ENCODE results near the gene SYT13.

SYT13 gene

DNA sequence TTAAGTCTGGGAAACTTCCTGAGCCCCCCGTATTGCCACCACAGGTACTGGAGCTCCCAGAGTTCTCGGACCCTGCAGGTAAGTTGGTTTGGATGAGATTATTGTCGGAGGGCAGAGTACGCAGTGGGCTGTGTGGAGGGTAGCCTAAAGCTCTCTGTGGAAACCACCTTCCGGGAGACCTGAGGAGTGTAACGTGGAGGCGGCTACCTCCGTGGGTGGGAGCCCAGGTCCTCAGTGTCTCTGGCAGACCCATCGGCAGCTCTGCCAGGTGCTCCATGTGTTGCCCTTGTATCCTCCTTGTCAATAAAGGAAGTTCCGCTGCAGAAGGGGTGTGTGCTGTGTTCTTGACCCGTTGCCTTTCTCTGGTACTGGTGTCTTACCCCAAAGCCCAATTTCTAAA is 61.4 kb downstream of the SYT13 start:
- DNase-seq (ENCODE audit: low read depth in 2 of 3, low spot score in 1 of 3) = no peak

- DNase-seq (ENCODE audit: low read depth in 2 of 3, low spot score in 1 of 3) = no peak
These were observed 62.6 kb downstream of the SYT13 start for GRCh38 chr11:45223496-45223895.

GRCh38 chr11:45219411-45219810 is 66.7 kb downstream of the SYT13 start:
- no peak for DNase-seq (ENCODE audit: low read depth in 2 of 3, low spot score in 1 of 3)

- no peak for DNase-seq (ENCODE audit: low read depth in 2 of 3, low spot score in 1 of 3)
These were observed 67.4 kb downstream of the SYT13 start for GRCh38 chr11:45218705-45219104.

GRCh38 chr11:45217991-45218390 is 68.2 kb downstream of the SYT13 start:
- DNase-seq (ENCODE audit: low read depth in 2 of 3, low spot score in 1 of 3) = no peak

GRCh38 chr11:45216901-45217300 is 69.2 kb downstream of the SYT13 start:
- DNase-seq (ENCODE audit: low read depth in 2 of 3, low spot score in 1 of 3) = no peak

DNA sequence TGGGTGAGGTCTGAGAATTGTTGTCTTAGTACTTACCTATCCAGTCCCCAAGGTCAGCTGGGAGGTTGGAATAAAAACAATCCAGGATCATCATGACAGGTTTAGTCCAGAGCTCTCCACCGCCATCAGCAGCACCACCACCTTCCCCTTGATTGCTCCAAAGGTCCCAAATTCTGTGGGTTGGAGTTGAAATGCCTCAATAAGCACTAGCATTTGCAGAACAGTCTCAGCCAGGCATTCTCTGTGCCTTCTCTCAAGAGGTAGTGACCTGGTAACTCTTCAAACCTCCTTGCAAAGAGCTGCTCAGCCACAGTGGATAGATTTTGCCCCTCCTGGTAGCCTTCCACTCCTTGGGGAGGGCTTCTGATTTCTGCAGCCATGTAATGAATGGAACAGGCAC is 70.1 kb downstream of the SYT13 start:
- DNase-seq (ENCODE audit: low read depth in 2 of 3, low spot score in 1 of 3) = no peak

DNA sequence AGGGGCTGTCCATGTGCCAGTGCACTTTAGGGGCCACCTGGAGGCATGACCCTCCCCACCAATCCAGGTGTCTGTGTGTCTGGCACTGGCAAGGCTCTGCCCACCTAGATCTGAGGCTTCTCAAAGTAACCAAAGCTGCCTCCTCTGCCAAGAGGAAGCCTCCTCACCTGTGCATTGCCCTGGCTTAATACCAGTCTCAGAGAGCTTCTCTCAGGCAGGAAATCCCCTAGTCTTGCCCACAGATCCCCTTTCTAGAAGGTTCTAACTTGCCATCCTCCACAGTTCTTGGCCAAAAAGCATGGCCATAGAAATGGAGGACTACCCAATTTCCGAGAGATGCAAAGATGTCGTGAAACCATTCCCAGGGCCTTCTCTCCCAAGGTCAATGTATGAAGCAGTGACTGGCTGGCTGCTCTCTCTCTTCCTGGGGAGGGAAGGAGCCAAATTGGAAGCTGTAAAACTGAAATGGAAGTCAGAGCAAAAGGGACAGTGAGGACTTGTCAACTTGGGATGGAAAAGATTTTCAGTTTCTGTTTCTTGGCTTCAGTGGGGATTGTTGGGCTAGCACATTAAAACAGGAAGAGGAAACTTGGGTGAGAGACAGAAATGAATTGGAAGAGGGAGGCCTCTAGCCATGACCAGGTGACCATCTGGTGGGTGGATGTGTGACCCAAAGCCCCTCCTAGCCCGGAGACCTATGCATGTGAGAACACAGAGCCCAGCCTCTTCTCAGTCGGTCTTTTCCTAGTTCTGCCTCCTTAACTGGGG is 70.9 kb downstream of the SYT13 start:
- no peak for DNase-seq (ENCODE audit: low read depth in 2 of 3, low spot score in 1 of 3)

DNA sequence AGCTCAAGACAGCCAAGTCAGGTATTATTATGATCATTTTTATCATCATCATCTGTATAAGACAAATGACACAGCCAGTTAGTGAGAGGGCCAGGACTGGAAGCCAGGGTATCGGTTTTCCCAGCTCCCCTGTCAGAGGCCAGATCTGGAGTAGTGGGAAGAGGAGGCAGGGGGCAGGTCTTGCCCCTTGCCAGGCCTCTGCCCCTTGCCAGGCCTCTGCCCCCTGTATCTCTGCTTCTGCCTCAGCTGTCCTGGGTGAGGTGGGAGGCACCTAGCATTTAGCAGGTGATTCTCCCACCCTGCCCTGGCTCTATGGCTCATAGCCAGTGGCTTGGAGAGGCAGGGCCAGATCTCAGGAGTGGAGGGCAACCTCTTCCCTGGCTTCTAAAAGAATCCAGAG is 72.4 kb downstream of the SYT13 start:
- no peak for DNase-seq (ENCODE audit: low read depth in 2 of 3, low spot score in 1 of 3)

- DNase-seq (ENCODE audit: low read depth in 2 of 3, low spot score in 1 of 3) = no peak
These were observed 72.8 kb downstream of the SYT13 start for GRCh38 chr11:45213316-45213665.

GRCh38 chr11:45212566-45213315 is 73.4 kb downstream of the SYT13 start:
- no peak for DNase-seq (ENCODE audit: low read depth in 2 of 3, low spot score in 1 of 3)

DNA sequence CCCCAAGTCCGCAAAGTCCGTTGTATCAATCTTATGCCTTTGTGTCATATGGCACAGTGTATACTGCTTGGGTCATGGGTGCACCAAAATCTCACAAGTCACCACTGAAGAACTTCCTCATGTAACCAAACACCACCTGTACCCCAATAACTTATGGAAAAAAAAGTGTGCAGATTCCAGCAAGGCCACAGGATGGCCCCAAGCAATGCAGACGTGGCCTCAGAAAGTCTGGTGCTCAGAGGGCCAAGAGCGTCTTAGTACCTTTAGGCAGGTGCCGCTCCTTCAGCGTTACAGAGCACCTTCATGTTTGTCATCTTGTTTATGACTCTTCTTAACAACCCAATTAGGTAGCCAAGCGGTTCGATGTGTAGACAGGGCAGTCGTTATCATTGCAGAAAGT is 74.4 kb downstream of the SYT13 start:
- no peak for DNase-seq (ENCODE audit: low read depth in 2 of 3, low spot score in 1 of 3)

DNA sequence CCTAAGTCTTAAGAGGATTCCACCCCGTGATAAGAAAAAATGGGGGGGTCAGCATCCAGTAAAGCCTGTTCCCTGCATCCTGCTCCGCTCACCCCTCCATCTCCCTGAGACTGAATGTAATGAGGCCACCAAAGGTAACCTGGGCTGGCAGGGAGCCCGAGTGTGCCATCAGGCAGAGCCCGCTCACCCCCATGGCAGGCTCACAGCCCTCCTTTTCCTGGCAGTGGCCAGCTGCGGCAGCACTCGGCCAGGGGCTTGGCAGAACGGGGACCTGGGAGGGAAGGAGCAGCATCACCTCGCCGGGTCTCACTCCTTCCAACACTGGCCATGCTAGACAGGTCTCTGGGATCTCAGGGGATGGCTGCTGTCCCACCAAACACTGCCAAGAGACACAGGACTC is 75.3 kb downstream of the SYT13 start:
- no peak for DNase-seq (ENCODE audit: low read depth in 2 of 3, low spot score in 1 of 3)

DNA sequence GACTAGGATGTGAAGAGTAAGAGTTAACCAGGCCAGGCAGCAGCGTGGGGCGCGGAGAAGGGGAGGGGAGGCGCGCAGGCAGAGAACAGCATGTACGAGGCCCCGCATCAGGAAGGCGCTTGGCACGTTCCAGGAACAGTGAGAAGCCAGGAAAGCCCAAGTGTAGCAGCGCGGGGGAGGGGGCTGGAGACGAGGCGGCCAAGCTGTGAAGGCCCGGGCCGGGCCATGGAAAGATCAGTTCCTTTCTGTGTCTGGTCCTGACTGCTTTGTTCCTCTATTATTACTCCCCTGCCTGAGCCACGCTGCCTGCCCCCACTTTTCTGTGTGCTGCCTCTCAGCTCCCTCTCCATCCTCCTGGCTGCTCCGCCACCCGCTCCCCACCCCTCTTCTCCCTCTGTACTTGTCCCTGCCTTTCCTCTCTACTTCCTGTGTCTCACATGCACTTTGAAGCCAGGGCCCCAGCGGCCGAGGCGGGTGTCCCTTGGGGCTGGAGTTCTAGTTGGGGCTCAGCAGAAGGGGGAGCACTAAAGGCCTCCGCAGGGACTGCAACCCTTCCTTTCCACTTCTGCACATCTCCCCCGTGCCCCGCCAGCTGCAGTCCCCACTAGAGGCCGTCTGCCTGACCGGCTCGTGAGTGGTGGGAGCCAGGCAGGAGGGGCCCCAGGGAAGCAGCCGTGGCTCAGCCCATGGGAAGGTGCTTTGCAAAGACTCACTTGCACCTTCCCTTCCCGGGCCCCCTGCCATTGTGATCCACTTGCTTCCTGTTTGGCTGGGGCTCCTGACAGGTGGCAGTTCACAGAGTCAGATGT is 76.0 kb downstream of the SYT13 start:
- no peak for DNase-seq (ENCODE audit: low read depth in 2 of 3, low spot score in 1 of 3)

DNA sequence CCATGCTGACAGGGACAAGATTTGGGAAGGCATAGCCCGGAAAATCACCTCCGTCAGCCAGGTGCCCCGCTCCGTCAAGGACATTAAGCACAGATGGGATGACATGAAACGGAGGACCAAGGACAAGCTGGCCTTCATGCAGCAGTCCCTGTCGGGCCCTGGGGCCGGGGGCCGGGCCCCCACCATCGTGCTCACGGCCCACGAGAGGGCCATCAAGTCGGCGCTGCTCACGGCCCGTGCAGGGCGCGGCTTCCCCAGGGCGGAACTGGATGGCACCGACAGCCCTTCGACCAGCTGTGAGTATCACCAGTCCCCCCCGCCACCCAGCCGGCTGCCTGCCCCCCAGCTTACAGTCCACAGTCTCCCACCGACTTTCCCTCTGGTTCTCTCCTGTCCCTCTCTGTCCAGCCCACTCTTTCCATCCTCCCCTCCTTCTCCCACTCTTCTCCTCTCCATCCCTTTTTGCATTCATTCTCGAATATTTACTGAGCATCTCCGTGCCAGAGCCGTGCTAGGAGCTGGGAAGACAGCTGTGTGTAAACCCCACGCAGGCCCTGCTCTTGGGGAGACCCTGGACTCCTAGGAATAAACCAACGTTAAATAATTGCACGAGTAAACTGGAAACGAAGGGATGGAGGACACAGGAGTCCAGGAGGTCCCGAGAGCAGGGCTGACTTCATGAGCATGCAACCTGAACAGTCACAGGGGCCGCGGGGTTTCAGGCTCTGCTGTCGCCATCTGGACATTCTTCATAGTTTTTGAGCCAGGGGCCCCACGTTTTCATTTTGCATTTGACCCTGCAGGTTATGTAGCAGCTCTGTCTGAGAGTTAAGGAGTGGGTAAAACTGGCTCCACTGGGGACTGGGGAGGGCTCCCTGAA is 76.9 kb downstream of the SYT13 start:
- DNase-seq (ENCODE audit: low read depth in 2 of 3, low spot score in 1 of 3) = no peak

- DNase-seq (ENCODE audit: low read depth in 2 of 3, low spot score in 1 of 3) = no peak
These were observed 78.0 kb downstream of the SYT13 start for GRCh38 chr11:45208135-45208534.

DNA sequence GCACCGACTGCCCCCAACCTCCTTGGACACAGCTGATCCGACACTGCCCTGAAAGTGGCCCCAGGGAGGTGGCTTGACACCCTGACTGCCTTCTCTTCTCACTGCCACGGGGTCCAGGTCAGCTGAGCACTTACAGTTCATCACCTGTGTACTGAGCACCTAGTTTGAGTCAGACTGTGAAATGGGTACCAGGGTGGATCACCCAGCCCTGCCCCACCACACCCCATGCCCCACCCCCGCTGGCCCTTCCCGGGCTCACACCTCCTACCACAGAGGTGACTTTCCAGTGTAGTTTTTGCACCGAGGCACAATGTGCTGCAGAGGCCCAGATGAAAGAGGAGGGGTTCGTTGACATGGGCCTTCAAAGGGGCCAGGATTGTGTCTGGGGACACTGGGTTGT is 80.2 kb downstream of the SYT13 start:
- DNase-seq (ENCODE audit: low read depth in 2 of 3, low spot score in 1 of 3) = no peak

DNA sequence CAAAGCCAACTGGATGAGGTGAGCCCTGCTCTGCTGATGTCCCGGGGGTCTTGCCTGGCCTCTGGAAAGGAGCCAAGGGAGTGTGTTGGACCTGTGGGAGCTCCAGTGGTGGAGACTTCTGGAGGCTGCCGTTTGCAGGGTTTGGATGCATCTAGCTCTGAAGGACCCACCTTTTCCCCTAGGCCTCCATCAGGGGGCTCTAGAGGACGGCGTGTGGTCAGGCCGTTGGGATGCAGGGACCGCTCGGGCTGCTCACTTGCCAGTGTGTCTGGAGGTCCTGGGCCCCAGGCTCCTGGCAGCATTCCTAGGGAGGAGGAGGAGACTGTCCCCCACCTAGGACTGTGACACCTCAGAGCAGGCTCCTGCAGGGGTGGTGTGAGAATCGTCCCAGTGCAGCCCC is 81.4 kb downstream of the SYT13 start:
- no peak for DNase-seq (ENCODE audit: low read depth in 2 of 3, low spot score in 1 of 3)

GRCh38 chr11:45193695-45194094 is 92.4 kb downstream of the SYT13 start:
- no peak for DNase-seq (ENCODE audit: low read depth in 2 of 3, low spot score in 1 of 3)

Data from stimulated activated CD4-positive, alpha-beta T cell treated with anti-CD3 and anti-CD28 coated beads, Interleukin-12 subunit alpha, Interleukin-12 subunit beta, amount 100 ng/mL, for 48 hours (primary cell).